B cell (primary cell): ENCODE data around the gene WNT3A. TPM values are rescaled to one million over a fixed set of nuclear protein-coding genes. Genes with fewer than 3 reads are reported as not detected.

Experiments
- ATAC-seq: fragments of 200-7000 bp; cut with Tn5 transposase; one replicate; pipeline ENCODE4 v1.10.0; 2021; ENCODE audit warnings: low read depth, mild to moderate bottlenecking, moderate number of reproducible peaks, moderate library complexity
- CTCF ChIA-PET: fragments of 350-600 bp; sonication (Branson Sonifier 250); formaldehyde crosslinking; loops from one replicate; lab custom pipeline; 2021; ENCODE audit warnings: antibody characterized with exemption, inconsistent platforms; lab: Charles Lee
- POLR2A ChIA-PET: fragments of 350-600 bp; sonication (Branson Sonifier 250); formaldehyde crosslinking; loops from one replicate; lab custom pipeline; 2021; ENCODE audit warnings: antibody characterized with exemption; lab: Charles Lee
- DNase-seq: peaks from one replicate; pipeline ENCODE4 v3.0.0; 2013
- H2AFZ ChIP-seq: 2 replicates; pipeline ENCODE4 v1.6.1; 2012; ENCODE audit warnings: mild to moderate bottlenecking, low read depth, low read length; ENCODE audit not compliant: insufficient read depth, poor library complexity, severe bottlenecking
- H3K27ac ChIP-seq, 2 donors: 1 replicate in 1 of 2; 2 replicates in 1 of 2; pipeline ENCODE4 v1.5.1; 2012 to 2013; ENCODE audit warnings: low read length in 2 of 2, mild to moderate bottlenecking in 2 of 2, moderate library complexity in 1 of 2
- H3K27me3 ChIP-seq, 4 experiments: fragments of 200-600 bp in 1 of 4; sonication (generic) in 1 of 4; replicated peaks in 1 of 4; 1 replicate in 2 of 4; 2 replicates in 2 of 4; pipeline versions ENCODE4 v1.6.1 to v1.7.0; 2013 to 2016; ENCODE audit warnings: low read length in 3 of 4, mild to moderate bottlenecking in 2 of 4, mixed read lengths in 1 of 4, moderate library complexity in 1 of 4; ENCODE audit not compliant: insufficient read depth in 4 of 4, control insufficient read depth in 3 of 4; ENCODE audit errors: control extremely low read depth in 1 of 4
- H3K36me3 ChIP-seq, 2 experiments: replicated peaks in 1 of 2; 1 replicate in 1 of 2; 2 replicates in 1 of 2; pipeline versions ENCODE4 v1.6.1 to v1.7.1; 2013; ENCODE audit warnings: low read length in 1 of 2; ENCODE audit not compliant: insufficient read depth in 2 of 2, control insufficient read depth in 1 of 2; ENCODE audit errors: control extremely low read depth in 1 of 2, extremely low read depth in 1 of 2
- H3K4me1 ChIP-seq, 2 donors: fragments of 200-600 bp in 1 of 2; sonication (generic) in 1 of 2; 1 replicate in 1 of 2; 2 replicates in 1 of 2; pipeline versions ENCODE4 v1.5.1 to v1.6.1; 2013 to 2017; ENCODE audit warnings: low read length in 2 of 2; ENCODE audit not compliant: control insufficient read depth in 2 of 2, insufficient read depth in 2 of 2
- H3K4me2 ChIP-seq: replicated peaks from 2 replicates; pipeline ENCODE3; 2012; ENCODE audit warnings: mild to moderate bottlenecking, low read depth, low read length; ENCODE audit not compliant: poor library complexity, severe bottlenecking
- H3K4me3 ChIP-seq, 5 experiments: fragments of 200-600 bp in 1 of 5; sonication (generic) in 1 of 5; 1 replicate in 3 of 5; 2 replicates in 2 of 5; pipeline versions ENCODE4 v1.5.1 to v1.7.0; 2011 to 2016; ENCODE audit warnings: low read length in 4 of 5, mild to moderate bottlenecking in 4 of 5, low read depth in 2 of 5, control low read depth in 1 of 5, moderate library complexity in 1 of 5; ENCODE audit not compliant: insufficient read depth in 1 of 5; ENCODE audit errors: control extremely low read depth in 1 of 5, extremely low read depth in 1 of 5
- H3K79me2 ChIP-seq: fragments of 200-600 bp; sonication (generic); one replicate; pipeline ENCODE4 v1.6.0; 2016; ENCODE audit warnings: low read length; ENCODE audit not compliant: control insufficient read depth, insufficient read depth
- H3K9ac ChIP-seq: fragments of 200-600 bp; sonication (generic); 2 replicates; pipeline ENCODE4 v1.6.1; 2017; ENCODE audit warnings: mild to moderate bottlenecking, low read length, moderate library complexity
- H3K9me3 ChIP-seq, 3 donors: one replicate each; pipeline versions ENCODE4 v1.6.1 to v1.7.1; 2013; ENCODE audit warnings: low read length in 2 of 3; ENCODE audit not compliant: control insufficient read depth in 2 of 3, insufficient read depth in 1 of 3; ENCODE audit errors: control extremely low read depth in 1 of 3
- H4K20me1 ChIP-seq: 2 replicates; pipeline ENCODE4 v1.6.0; 2012; ENCODE audit warnings: mild to moderate bottlenecking, low read length; ENCODE audit not compliant: insufficient read depth, control insufficient read depth, poor library complexity, severe bottlenecking
- H3K27ac Mint-ChIP-seq: one replicate; pipeline ENCODE4 v1.8.0; 2021; ENCODE audit warnings: mixed read lengths
- H3K27me3 Mint-ChIP-seq: one replicate; pipeline ENCODE4 v1.8.0; 2021; ENCODE audit warnings: mixed read lengths
- H3K4me1 Mint-ChIP-seq: one replicate; pipeline ENCODE4 v1.8.0; 2021; ENCODE audit warnings: mixed read lengths
- H3K4me3 Mint-ChIP-seq: one replicate; pipeline ENCODE4 v1.8.0; 2021; ENCODE audit warnings: mixed read lengths
- H3K9me3 Mint-ChIP-seq: one replicate; pipeline ENCODE4 v1.8.0; 2022; ENCODE audit warnings: mixed read lengths; ENCODE audit not compliant: insufficient read depth
- CTCF ChIP-seq: fragments of 200-600 bp; IDR thresholded peaks from one replicate; pipeline ENCODE4 v1.8.0; 2022; ENCODE audit warnings: antibody characterized with exemption, mild to moderate bottlenecking
- EZH2 ChIP-seq: IDR thresholded peaks from 2 replicates; pipeline ENCODE4 v1.6.1; 2012; ENCODE audit warnings: borderline replicate concordance, low read depth, mild to moderate bottlenecking, moderate library complexity, low read length; ENCODE audit not compliant: insufficient read depth, poor library complexity, severe bottlenecking
- WGBS: methylation state at CpG from one replicate; pipeline ENCODE4 v1.1.5; 2013; ENCODE audit warnings: missing lambda C conversion rate; ENCODE audit not compliant: insufficient coverage; 5-methylcytosine and 5-hydroxymethylcytosine counted together
- intact Hi-C: fragments of 100-400 bp; cut with micrococcal nuclease; formaldehyde crosslinking; loops from one replicate; pipeline ENCODE4 v1.10.0; 2022
- polyA plus RNA-seq: library from polyadenylated mRNA; depleted of rRNA; stranded (reverse); fragments of >200 nt; gene quantifications from 2 replicates; pipeline ENCODE4 v1.2.3, GENCODE V29; 2012
- total RNA-seq, 2 donors: library from RNA; stranded (reverse); fragments of 120-200 nt in 1 of 2; gene quantifications; 1 replicate in 1 of 2; 2 replicates in 1 of 2; pipeline versions ENCODE4 v1.2.3 to v1.2.4, GENCODE V29; 2013 to 2022

Gene WNT3A
- total and polyA plus RNA-seq, 2 donors (not counting 1 experiment from before 2014, with no cell fraction given), result 0.03 TPM; not detected in 1

- 91% methylated on average over 9 of the region's 9 CpGs for WGBS
- Histone ChIP-seq H4K20me1 (no peaks in the 10 kb centered on the region), H3K27me3 (peaks cover 0 to 33% (median 7%) of the 10 kb centered on the region in 4 experiments), H3K79me2 (no peaks in the 10 kb centered on the region), H3K9ac (no peak overlapping the region), H3K4me3 (no peak overlapping the region), H3K9me3 (no peaks in the 10 kb centered on the region), H3K4me1 (no peaks in the 10 kb centered on the region), H3K27ac (no peak overlapping the region), H2AFZ (no peak overlapping the region), H3K36me3 (no peaks in the 10 kb centered on the region), H3K4me2 (no peak overlapping the region)
- intact Hi-C loops, result no loop called here
- H3K27ac Mint-ChIP-seq, result no peak overlapping the region
- DNase-seq, result no peak
- peaks cover 39% of the 10 kb centered on the region for H3K27me3 Mint-ChIP-seq
- ATAC-seq, result no peak
- ChIA-PET CTCF (no interaction called here), POLR2A (no interaction called here)
- H3K4me1 Mint-ChIP-seq, result no peaks in the 10 kb centered on the region
- TF ChIP-seq EZH2, result no peak
- no peak for TF ChIP-seq CTCF
- no peak overlapping the region for H3K4me3 Mint-ChIP-seq
- peaks cover 4% of the 10 kb centered on the region for H3K9me3 Mint-ChIP-seq
Observed at GRCh38 chr1:228031276-228031995, 24.6 kb downstream of the WNT3A start.

- peaks cover 4% of the 10 kb centered on the region for H3K9me3 Mint-ChIP-seq
- ChIA-PET POLR2A (no interaction called here), CTCF (no interaction called here)
- H3K79me2 ChIP-seq, result no peaks in the 10 kb centered on the region
- H3K4me2 ChIP-seq, result no peak overlapping the region
- H4K20me1 ChIP-seq, result no peaks in the 10 kb centered on the region
- H3K36me3 ChIP-seq, result no peaks in the 10 kb centered on the region
- H3K27me3 Mint-ChIP-seq, result peaks cover 39% of the 10 kb centered on the region
- no peaks in the 10 kb centered on the region for H3K9me3 ChIP-seq
- intact Hi-C loops, result no loop called here
- no peak for DNase-seq
- peaks cover 0 to 37% (median 10%) of the 10 kb centered on the region in 4 experiments for H3K27me3 ChIP-seq
- H3K4me3 Mint-ChIP-seq, result no peak overlapping the region
- H3K4me1 ChIP-seq, result no peaks in the 10 kb centered on the region
- WGBS, result 90% methylated on average over 5 of the region's 5 CpGs
- TF ChIP-seq EZH2 (no peak), CTCF (no peak)
- H3K27ac ChIP-seq, result no peak overlapping the region
- H3K4me3 ChIP-seq, result no peak overlapping the region
- H3K4me1 Mint-ChIP-seq, result no peaks in the 10 kb centered on the region
- no peak overlapping the region for H3K9ac ChIP-seq
- no peak for ATAC-seq
- H2AFZ ChIP-seq, result no peak overlapping the region
- H3K27ac Mint-ChIP-seq, result no peak overlapping the region
Observed at GRCh38 chr1:228032041-228032440, 25.2 kb downstream of the WNT3A start.
